DMS153 treated with DMSO at 0.1 percent for 48 hours (cell line): ENCODE measurements around the gene ABI3BP.

ENCODE experiments used
- DNase-seq: peaks from one replicate; lab custom pipeline; 2025; ENCODE audit not compliant: unreplicated experiment; lab: John Stamatoyannopoulos, UW

ABI3BP gene

GRCh38 chr3:100740207-100740606 is 253.0 kb downstream of the ABI3BP start:
- no peak for DNase-seq

DNA sequence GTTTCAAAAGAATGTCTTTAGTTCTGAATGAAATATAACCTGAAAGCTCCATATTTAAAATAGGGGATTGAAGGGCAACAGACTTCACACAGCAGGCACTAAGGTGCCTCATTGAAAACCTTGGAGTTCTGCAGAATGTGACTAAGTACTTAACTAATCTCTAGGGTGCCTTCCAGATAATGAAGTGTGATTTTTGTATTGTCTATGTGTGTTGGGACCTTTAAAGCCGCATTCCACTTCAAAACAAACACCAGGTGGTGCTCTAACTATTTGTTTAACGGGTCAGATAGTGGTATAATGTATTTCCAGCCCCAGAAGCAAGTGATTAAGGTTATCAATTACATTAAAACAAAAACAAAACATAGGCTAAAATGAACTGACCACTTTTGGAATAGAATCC is 255.9 kb downstream of the ABI3BP start:
- no peak for DNase-seq

DNA sequence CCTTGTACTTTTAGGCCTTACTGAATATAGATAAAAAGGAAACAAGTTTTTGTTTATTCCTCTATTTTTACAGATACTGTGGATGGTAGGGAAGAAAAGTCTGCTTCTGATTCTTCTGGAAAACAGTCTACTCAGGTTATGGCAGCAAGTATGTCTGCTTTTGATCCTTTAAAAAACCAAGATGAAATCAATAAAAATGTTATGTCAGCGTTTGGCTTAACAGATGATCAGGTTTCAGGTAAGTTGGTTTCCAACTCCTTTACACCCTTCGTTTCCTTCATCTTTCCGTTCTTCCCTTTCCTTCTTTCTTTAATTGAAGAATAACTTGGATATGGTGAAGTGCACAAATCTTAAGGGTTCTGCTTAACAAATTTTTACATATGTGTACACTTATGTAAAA is 260.8 kb downstream of the ABI3BP start:
- no peak for DNase-seq

DNA sequence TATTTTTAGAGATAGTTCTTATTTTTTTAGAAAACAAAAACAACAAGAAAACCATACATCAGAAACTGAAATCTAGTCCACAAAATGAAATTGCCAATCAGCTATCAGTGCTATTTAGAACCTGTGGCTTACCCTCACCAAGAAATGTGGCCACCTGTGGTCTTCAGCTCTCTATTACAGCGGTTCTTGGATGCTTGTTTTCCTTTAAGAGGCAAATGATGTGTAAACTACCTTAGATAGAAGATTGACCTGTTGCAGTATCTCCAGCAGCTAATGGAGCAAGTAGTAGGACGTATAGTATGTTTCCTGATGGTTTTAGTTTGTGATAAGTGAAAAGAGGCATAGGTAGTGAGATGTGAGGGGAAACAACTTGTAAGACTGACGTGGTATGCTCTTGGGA is 262.7 kb downstream of the ABI3BP start:
- DNase-seq: no peak

DNA sequence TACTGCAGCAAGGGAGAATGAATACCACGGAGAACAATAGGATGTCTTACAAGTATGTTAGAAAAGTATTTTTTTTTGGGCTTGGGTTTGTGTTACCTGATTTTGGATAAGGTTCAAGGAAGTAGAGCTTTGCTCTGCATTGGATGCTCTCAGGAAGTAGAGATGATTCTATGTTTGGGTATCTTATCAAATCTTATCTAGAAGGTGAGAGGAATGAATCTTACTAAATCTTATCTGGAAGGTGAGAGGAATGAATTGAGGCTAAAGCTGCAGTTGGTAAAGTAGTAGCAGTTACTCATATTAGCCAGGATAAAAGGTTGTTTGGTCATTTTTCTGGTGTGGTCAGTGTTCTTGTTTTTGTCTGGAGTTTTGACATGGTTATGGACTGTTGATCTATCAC is 266.5 kb downstream of the ABI3BP start:
- DNase-seq: no peak

DNA sequence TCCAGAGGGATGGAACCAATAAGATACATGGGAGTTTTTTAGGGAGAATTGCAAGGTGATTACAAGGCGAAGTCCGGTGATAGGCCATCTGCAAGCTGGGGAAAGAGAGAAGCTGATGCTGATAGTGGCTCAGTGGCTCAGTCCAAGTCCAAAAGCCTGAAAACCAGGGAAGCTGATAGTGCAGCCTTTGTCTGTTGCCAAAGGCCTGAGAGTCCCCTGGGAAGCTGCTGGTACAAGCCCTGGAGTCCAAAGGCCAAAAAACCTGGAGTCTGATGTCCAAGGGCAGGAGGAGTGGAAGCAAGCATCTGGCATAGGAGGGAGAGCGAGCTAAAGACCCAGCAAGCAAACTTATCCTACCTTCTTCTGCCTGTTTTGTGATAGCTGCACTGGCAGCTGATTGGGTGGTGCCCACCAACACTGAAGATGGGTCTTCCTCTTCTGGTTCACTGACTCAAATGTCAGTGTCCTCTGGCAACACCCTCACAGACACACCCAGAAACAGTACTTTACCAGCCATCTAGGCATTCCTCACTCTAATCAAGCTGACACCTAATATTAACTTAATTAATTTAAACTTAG is 267.2 kb downstream of the ABI3BP start:
- no peak for DNase-seq

DNA sequence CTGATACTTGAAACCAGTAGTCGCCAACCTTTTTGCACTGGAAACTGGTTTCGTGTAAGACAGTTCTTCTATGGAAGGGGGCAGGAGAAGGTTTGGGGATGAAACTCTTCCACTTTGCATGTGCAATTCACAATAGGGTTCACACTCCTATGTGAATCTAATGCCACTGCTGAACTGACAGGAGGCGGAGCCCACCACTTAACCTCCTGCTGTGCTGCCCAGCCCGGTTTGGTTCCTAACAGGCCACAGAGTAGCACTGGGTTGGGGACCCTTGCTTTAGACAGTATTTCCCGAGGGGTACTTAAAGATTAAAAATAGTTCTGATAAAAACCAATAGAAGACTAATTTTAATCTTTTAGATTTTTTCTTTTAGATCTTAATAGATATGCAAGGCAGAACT is 272.8 kb downstream of the ABI3BP start:
- no peak for DNase-seq

DNA sequence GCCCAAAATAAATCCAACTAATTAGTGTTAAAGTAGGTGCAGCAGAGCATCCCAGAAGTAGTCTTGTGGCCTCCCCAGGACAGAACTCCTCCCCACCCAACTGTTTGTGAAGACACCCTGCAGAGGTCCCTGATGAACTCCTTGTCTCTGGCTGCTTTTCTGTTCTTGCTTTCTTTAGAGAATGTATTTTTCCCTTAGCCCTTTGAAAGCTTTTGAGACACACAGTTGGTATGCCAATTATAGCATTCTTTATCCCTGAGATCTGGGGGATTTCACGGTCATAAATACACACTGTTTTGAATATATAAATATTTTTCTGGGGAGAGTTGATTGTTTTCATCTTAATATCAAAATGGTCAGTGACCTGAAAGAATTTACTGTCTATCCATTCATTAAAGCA is 274.1 kb downstream of the ABI3BP start:
- no peak for DNase-seq

- DNase-seq: no peak
These were observed 275.4 kb downstream of the ABI3BP start for GRCh38 chr3:100717637-100718487.

GRCh38 chr3:100717063-100717462 is 276.2 kb downstream of the ABI3BP start:
- no peak for DNase-seq

GRCh38 chr3:100715176-100715575 is 278.0 kb downstream of the ABI3BP start:
- no peak for DNase-seq

DNA sequence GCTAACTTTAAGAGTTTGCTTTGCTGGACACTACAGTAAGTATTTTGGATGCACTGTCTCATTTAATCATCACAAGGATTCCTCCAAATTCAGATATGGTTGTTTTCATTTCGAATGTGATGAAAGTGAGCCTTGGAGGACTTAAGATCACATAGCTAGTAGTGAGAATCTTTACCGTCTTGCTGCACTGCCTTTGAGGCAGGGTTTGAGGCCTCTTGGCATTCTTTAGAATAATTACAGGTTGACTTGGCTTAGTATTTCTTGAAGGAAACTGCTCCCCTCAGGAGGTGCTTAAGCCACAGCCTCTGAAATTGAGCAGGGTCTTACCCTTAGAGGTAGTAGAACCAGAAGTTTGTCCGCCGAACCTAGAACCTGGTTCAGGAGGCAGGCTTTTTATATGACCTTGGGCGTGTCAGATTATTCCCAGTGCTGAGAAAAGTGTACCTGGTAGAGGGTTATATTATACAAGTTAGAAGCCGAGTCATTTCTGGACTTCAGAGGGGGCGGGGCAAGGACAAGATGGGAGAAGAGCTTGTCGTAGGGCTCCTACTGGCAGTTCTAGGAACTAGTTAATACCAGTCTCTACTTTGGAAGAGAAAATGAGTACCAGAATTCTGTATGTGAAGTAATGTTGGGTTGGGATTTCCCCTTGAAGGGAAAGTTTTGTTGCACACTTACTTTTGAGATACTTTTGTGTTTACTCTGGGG is 282.8 kb downstream of the ABI3BP start:
- no peak for DNase-seq

- DNase-seq: no peak
These were observed 283.4 kb downstream of the ABI3BP start for GRCh38 chr3:100709842-100710260.

GRCh38 chr3:100708989-100709841 is 284.0 kb downstream of the ABI3BP start, which contains the start of gene TFG:
Gene TFG, plus strand, starts transcription at chr3:100709494. Its CDS starts 4,192 bp downstream, at chr3:100713686.
- peak; percentile 98 for DNase-seq

DNA sequence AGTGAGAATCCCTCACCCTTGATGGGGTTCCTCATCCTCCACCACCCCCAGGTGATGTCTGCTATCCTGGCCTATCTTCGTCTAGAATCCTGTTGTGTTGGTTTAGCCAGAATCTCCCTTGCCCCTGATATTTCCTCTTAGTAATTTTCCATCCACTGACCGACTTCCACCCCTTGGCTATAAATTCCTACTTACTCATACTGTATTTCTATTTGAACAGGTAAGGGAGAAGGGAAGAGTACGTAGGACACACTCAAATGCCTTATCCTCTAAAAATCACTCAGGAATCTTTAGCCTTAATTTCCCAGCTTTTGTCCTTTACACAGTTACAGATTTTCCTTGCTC is 284.6 kb downstream of the ABI3BP start:
- no peak for DNase-seq

- DNase-seq: no peak
These were observed 286.9 kb downstream of the ABI3BP start for GRCh38 chr3:100706365-100706764.

GRCh38 chr3:100703865-100704264 is 289.4 kb downstream of the ABI3BP start:
- no peak for DNase-seq

DNA sequence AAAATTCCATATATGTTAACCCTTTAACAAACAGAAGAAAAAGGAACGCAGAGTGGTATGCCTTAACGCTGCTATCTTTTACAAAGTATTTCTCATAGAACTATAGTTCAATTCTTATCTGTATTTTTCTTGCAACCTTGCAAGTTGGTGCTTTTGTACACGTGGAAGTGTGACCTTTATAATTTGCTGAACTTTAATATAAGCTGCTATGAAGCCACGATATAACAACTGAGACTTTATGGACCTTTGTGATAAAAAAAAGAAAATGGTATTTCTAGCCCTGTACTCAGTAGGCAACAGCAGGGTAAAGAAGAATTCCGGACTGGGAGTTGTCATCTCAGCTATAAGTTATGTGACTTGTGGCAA is 290.3 kb downstream of the ABI3BP start:
- DNase-seq: no peak

DNA sequence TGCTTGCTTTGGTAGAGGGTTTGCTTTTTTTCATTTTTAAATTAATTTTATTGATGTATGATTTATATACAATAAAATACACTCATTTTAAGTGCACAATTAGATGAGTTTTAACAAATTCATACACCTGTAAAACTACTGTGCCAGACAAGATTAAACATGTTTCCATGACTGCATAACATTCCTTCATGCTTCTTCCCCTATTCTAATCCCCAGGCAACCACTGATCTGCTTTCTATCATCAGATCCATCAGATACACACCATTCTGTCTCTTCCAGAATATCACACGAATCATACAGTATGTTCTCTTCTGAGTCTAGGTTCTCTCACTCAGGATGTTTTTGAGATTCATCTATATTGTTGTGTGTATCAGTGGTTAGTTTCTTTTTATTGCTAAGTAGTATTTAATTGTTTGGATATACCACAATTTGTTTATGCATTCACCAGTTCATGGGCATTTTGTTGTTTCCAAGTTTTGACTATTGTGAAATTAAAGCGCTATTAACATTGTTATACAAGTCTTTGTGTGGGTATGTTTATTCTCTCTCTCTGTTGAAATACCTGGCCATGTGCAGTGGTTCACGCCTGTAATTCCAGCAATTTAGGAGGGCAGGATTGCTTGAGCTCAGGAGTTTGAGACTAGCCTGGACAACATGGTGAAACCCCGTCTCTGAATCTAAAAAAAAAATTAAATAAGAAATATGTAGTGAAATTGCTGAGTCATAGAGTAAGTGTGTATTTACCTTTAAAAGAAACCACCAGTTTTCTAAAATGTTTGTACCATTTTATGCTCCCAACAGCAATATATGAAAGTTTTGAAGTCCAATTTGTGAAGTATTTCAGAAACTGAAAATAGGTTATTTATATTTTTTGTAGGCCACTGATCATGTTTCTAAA is 290.9 kb downstream of the ABI3BP start:
- DNase-seq: no peak

GRCh38 chr3:100700708-100701107 is 292.5 kb downstream of the ABI3BP start:
- DNase-seq: no peak
